NCI-H446 treated with DMSO at 0.1 percent for 48 hours (cell line): ENCODE results near the gene COQ7.

Experiments used
- DNase-seq: peaks from one replicate; lab custom pipeline; 2025; lab: John Stamatoyannopoulos, UW

The COQ7 gene

DNA sequence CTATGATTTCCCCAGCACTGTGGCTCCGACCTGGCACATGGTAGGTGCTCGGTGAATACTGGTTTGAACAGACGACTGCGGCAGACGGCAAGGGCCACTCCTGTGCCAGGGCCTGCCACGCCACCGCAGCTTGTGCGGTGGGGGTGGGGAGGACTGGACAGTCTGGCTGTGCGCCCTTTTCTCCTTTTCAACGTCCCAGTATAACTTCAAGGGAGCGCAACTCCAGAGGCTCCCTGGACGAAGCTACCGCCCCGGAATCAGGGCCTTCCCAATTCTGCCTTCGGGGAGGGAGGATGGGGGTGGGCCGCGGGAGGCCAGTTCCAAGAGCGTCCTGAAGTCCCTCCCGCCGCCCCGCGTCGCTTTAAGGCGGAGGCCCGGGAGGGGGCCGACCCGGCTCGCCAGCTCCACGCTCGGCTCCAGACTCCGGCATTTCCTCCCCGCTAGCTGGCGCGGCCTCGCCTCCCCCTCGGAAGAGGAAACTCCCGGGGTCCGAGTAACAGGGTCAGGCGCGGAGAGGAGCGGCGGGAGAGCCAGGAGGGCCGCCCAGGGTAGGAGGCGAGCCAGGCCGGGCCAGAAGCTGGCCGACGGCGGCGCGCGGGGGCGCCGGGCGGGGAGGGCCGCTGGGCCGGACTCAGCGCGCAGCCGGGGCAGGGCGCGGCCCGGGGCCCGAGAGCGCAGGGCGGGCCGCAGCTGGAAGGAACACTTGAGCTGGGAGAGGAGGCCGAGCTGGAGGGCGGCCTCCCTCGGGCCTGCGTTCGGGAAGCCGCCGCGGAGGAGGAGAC is 46.4 kb downstream of the COQ7 start, which contains the start of gene ITPRIPL2:
Gene ITPRIPL2, plus strand, starts transcription at position 388 of the 782 bp plus-strand sequence. CDS start 498 bp downstream, outside the sequence.
- DNase-seq, result no peak

DNA sequence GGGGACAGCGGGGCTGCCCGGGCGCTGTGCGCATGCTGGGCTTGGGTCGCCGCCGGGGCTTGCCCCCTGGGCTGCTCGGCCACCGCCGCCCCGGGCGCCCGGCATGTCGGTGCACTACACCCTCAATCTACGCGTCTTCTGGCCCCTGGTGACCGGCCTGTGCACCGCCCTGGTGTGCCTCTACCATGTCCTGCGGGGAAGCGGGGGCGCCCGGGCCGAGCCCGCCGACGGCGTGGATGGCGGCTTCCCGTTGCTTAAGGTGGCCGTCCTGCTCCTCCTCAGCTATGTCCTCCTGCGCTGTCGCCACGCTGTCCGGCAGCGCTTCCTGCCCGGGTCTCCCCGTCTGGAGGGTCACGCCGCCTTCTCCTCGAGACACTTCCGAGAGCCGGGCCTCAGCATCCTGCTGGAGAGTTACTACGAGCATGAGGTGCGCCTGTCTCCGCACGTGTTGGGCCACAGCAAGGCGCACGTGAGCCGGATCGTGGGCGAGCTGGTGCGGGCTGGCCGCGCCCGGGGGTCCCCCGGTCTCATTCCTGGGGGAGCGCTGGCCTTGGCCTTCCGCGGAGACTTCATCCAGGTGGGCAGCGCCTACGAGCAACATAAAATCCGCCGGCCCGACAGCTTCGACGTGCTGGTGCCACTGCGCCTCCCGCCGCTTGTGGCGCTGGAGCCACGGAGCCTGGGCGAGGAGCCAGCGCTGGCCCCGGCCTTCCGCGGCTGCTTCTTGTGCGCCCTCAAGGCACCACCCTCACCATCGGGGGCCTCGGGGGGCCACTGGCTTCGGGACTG is 47.1 kb downstream of the COQ7 start:
- no peak for DNase-seq

GRCh38 chr16:19115148-19116021 is 48.0 kb downstream of the COQ7 start:
- DNase-seq, result no peak

DNA sequence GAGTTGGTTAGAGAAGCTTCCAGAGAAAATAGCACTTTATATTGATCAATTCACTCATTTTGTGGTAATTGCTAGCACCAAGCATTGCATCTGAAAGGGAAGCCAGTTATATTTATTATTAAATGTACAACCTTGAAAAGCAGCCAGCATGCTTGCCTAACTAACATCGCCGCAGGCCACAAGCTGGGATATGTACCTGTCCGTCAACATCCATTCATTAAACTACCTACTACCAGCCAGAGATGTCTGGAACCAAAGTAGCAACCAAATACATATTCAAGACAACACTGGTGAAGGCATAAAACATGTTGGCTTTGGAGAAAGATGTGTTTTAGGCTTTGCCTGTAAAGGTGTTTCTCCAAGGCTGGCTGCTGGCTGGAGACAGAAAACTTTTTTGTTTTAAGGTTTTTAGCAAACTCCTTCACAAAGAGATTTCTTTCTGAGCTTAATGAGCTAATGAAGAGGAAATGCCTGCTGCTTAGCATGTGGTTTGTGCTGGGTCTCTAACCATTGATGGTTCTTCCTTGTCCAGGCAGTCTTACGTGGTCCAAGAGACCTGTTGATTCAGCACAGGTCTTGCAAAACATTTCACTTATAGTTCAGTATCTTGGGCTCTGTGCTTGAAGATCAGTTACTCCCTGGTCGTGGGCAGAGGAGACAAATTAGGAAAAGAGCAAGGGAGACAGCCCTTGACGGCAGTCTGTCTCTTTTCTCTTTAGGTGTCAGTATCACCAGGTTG is 49.5 kb downstream of the COQ7 start:
- DNase-seq, result no peak

- DNase-seq, result no peak
Observed at GRCh38 chr16:19118938-19119431, 51.6 kb downstream of the COQ7 start.

DNA sequence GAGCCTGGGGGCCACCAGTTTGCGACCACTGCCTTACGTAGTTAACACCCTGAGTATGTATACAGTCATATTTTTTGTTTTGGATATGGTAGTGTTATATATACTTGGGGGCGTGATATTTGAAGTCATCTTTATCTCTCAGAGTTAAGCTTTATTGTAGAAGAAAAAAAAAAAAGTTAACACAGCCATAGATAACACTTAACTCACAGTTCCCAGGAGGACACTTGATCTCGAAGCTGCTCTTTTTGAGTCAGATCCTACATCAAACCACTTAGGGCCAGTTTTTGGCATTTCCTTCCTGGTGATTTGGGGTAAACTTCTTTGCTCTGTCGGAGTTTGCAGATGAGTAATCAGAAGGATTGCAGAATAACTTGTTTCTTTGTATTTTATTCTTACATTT is 52.1 kb downstream of the COQ7 start:
- no peak for DNase-seq

DNA sequence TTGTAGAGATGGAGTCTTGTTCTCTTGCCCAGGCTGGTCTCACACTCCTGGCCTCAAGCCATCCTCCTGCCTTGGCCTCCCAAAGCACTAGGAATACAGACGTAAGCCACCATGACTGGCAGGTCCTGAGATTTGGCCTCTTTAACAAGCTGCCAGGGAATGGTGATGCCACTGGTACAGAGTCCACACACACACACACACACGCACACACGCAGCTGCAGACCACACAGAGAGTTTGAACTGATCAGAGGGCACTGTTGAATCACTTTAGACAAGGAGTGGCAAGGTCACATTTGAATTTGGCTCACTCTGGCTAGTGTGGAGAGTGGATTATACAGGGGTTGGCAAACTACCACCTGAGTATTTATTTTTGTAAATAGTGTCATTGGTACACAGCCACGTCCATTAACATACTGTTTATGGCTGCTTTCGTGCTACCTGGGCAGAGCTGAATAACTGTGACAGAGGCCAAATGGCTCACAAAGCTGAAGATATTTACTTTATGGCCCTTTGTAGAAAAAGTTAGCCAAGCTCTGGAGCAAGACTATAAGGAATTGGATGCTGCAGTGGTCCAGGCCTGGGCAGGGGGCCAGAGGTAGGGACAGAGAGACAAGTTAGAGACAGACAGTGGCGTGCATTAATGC is 56.2 kb downstream of the COQ7 start:
- no peak for DNase-seq

GRCh38 chr16:19126300-19126699 is 58.9 kb downstream of the COQ7 start:
- DNase-seq, result no peak

DNA sequence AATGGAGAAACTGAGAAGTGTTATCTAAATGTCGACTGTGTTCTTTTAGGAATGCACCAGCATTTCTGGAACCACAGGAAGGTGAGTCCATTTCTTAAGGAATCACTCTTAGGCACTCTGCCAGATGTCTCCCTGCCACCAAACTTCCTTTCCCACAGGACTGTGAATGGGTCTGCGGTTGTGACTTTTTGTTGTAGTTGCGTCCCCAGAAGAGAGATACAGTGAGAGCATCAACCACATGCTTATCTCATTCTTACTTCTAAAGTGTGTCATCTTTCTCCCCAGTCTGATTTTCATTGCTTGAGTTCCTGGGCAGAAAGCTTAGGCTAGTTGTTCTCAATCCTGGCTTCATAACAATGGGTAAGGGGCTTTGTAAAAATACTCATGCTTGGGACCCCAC is 59.8 kb downstream of the COQ7 start:
- DNase-seq, result no peak

DNA sequence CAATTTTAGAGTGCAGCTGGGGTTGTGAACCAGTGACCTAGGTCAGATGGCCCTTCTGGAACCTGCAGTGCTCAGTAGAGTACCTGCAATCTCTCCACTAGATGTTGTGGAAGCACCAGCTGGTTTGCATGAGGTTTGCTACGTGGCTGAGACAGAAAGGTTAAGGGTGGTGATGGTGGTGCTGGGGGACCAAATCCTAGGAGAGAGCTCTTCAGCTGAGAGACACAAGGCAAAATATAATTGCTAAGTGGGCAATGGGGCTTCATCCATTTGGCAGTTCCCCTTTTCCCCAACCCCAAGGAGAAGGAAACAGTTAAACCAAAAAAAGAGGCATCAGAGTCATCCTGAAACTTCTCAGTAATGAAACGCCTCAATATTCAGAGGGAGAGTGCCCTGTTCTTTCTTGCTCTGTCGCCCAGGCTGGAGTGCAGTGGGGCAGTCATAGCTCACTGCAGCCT is 60.3 kb downstream of the COQ7 start:
- DNase-seq, result no peak

DNA sequence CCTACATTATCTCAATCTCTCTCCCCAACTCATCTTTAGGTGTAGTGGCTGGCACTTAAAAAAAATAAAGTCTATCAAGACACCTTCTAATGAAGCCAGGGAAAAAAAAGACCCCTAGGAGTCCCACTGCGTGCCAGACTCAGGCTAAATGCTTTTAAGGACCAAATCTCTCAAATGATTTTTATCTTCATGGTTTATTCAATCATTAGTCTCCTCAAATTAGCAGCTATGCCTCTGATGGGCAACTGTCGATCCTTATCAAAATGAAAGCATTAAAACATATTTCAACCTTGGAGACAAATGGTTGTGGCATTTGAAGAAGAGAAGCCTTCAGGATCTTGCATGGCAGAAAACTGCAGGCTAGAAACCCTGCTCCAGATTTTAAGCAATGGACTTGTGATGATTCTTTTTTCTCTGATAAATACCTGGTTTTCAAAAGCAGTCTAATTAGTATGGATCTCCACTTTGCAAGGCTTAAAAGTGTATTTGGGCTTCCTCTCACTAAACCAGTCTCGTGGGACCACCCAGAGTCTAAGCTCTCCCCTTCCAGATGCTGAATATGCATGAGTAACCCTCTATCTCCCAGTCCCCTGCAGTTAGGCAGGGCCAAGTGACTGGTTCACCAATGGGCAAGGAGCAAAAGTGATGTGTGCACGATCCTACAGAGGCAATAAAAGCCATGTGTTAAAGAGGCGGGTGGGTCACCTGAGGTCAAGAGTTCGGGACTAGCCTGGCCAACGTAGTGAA is 61.2 kb downstream of the COQ7 start:
- no peak for DNase-seq
